NT2/D1 (cell line): ENCODE data around the gene MYO1F.

Experiments used
- YY1 ChIP-seq: IDR thresholded peaks from 2 replicates; pipeline ENCODE4 v1.6.1; 2011; ENCODE audit not compliant: insufficient read length, insufficient read depth
- ZNF274 ChIP-seq: IDR thresholded peaks from 2 replicates; pipeline ENCODE4 v1.6.1; 2011; ENCODE audit warnings: mild to moderate bottlenecking, low read depth, low read length

GRCh38 chr19:8482696-8483095 is 94.5 kb downstream of the MYO1F start:
- TF ChIP-seq ZNF274 (no peak), YY1 (no peak)
